SJCRH30 (cell line): ENCODE measurements around the gene IKBKG. TPM values are rescaled to one million over a fixed set of nuclear protein-coding genes. Genes with fewer than 3 reads are reported as not detected.
"Not testable (repeated sequence)": the region's sequence is repeated elsewhere in the genome, so short reads cannot be mapped to it uniquely, and the experiment has no call there.

Source experiments
- DNase-seq, 2 experiments: peaks; one replicate each; pipeline ENCODE4 v3.0.0-alpha.2; 2015 to 2020
- H3K27ac ChIP-seq: fragments of 250-450 bp; sonication (Bioruptor Pico); 2 replicates; pipeline ENCODE4 v1.5.1; 2020; ENCODE audit warnings: mild to moderate bottlenecking, moderate library complexity
- H3K27me3 ChIP-seq: fragments of 250-450 bp; sonication (Bioruptor Pico); 2 replicates; pipeline ENCODE4 v1.5.1; 2020; ENCODE audit warnings: mild to moderate bottlenecking, moderate library complexity
- H3K36me3 ChIP-seq: fragments of 250-450 bp; sonication (Bioruptor Pico); 2 replicates; pipeline ENCODE4 v1.5.1; 2020; ENCODE audit warnings: mild to moderate bottlenecking, moderate library complexity
- H3K4me1 ChIP-seq: fragments of 250-450 bp; sonication (Bioruptor Pico); 2 replicates; pipeline ENCODE4 v1.5.1; 2020; ENCODE audit warnings: mild to moderate bottlenecking, moderate library complexity
- H3K4me3 ChIP-seq: fragments of 250-450 bp; sonication (Bioruptor Pico); 2 replicates; pipeline ENCODE4 v1.5.1; 2020; ENCODE audit warnings: mild to moderate bottlenecking, moderate library complexity
- H3K9me3 ChIP-seq: fragments of 250-450 bp; sonication (Bioruptor Pico); replicated peaks from 2 replicates; pipeline ENCODE4 v1.5.1; 2020; ENCODE audit warnings: mild to moderate bottlenecking, moderate library complexity
- total RNA-seq: library from RNA; depleted of rRNA; stranded (reverse); fragments of >200 nt; shearing (Covaris generic); gene quantifications from 2 replicates; pipeline ENCODE4 v1.2.3, GENCODE V29; 2014

IKBKG gene
- total RNA-seq, 1 experiment from 2014 or later, result 9.5 TPM

DNA sequence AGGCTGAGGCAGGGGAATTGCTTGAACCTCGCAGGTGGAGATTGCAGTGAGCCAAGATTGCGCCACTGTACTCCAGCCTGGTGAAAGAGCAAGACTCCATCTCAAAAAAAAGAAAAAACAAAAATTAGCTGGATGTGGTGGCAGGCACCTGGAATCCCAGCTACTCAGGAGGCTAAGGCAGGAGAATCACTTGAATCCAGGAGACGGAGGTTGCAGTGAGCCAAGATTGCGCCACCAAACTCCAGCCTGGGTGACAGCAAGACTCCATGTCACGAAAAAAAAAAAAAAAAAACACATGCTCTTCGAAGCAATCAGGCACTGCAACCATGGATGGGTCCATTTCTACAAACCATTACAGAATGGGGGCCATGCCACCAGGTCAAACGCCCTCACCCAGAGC lies 7.1 kb upstream of the IKBKG start:
- DNase-seq, H3K9me3 ChIP-seq, H3K4me3 ChIP-seq, H3K36me3 ChIP-seq, H3K27ac ChIP-seq, H3K27me3 ChIP-seq: not testable (repeated sequence)
- peaks cover 13% of the 10 kb centered on the region for H3K4me1 ChIP-seq

DNA sequence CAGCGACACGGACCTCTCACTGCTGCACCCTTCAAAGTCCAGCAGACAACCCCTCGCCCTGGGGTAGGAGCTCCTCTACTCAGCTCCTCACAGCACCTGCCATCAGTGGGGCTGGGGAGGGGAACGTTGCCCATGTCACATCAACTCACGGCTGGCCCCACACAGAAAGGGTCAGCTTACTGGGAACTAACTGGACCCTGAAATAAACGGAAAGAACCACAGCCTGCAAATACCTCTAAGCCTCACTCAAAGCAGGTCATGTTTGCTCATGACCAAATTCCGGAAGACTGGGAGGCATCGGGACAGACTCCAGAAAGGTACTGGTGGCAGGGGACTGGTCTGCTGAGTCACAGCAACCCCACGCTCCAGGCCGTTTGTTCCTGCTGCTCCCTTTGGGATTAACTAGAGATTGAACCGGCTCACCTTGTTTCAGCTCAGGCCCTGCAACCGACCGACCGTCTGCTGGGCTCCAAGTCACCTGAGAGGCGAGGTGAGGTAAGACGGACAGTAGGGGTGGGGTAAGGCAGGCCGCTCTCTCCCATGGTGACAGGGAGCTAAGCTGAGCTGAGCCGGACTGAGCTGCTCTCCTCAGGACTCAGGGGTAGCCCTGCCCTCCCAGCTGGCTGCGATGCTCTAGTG lies 6.4 kb upstream of the IKBKG start:
- H3K4me1 ChIP-seq, result peaks cover 14% of the 10 kb centered on the region
- no peaks in the 10 kb centered on the region for H3K9me3 ChIP-seq
- H3K27ac ChIP-seq, result peak overlapping the region; percentile 69
- DNase-seq, result no peak
- H3K36me3 ChIP-seq, result no peaks in the 10 kb centered on the region
- H3K4me3 ChIP-seq, result no peak overlapping the region
- H3K27me3 ChIP-seq, result no peaks in the 10 kb centered on the region

DNA sequence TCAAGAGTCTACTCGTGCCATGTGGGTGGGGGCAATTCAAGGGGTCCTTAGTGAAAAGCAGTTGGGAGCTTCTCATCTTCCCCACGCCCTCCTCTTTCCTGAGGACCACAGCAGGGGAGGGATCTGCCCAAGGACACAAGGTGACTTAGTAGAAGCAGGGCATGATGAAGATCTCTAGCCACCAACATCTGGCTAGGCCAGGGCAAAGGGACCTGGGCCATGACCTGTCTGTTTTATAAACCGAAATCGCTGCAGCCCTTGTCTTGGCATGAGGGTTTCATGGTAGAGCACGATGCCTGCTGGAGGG lies 5.9 kb upstream of the IKBKG start:
- Histone ChIP-seq H3K27me3 (no peaks in the 10 kb centered on the region), H3K36me3 (no peaks in the 10 kb centered on the region), H3K4me1 (peaks cover 16% of the 10 kb centered on the region), H3K4me3 (no peak overlapping the region), H3K9me3 (no peaks in the 10 kb centered on the region), H3K27ac (peak overlapping the region; percentile 69)
- no peak for DNase-seq

DNA sequence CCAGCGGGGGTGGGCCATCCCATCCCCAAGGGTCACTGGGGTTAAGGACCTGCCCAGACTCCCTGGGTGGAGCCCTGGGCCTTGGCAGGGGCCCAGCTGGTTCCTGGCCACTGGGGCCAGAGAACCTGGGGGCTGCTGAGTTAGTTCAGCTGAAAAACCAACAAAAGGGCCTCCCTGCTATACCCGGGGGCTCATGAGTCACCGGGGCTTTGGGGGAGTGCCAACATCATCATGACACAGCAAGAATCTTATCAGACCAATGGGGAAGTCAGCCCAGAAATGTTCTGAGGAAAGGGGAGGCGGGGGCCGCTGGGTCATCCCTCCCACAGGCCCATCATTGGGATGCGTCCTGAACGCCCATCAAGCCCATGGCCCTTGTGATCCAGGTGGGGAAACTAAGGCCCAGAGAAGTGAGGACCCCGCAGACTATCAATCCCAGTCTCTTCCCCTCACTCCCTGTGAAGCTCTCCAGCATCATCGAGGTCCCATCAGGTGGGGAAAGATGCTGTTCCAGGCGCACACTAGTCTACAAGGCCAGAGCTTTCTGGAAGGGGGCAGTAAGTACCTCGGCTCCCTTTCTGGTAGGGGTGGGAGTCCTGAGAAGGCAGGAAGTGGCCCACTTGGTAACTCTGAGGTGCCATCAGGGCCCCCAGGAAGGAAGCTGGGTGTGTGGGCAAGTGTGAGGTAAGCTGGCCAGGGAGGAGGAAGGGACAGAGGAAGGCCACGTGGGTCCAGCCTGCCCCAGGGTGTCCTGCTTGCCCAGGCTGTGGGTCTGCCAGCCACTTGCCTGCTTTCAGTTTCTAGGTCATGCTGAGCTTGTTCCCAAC lies 5.3 kb upstream of the IKBKG start:
- H3K27me3 ChIP-seq, result no peaks in the 10 kb centered on the region
- no peaks in the 10 kb centered on the region for H3K9me3 ChIP-seq
- peak overlapping the region; percentile 69 for H3K27ac ChIP-seq
- peak; percentile 62 to 67 for DNase-seq
- no peak overlapping the region for H3K4me3 ChIP-seq
- H3K36me3 ChIP-seq, result no peaks in the 10 kb centered on the region
- H3K4me1 ChIP-seq, result peaks cover 16% of the 10 kb centered on the region

DNA sequence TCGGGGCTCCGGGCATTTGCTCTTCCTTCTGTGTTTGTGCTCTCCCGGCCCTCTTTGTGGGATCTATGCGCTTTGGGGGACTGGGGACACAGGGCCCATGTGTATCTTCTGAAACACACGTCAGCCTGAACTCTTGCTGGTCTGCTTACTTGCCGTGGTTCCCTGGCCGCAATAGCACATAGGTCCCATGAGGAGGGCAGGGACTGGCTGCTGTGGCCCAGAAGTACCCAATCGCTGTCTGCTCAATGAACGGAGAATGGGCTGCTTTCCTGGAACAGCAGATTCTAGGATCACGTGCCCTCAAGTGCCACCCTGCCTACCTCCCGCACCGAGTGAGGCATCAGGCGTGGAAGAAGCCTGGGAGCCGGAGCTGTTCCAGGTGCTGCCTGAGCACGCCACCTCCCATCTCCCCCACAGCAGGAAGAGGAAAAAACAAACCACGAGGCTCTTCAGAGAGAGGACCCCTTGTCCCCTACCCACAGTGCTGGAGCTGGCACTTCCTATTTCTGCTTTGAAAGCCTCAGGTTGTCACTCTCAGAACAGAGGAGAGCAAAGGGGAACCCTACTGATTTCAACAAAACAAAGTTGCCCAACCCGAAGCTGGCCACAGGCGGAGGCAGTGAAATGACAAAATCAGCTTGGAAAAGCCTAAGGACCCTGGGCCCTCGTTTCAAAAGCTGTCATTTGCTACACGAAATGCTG lies 4.5 kb upstream of the IKBKG start:
- H3K4me3 ChIP-seq, result no peak overlapping the region
- H3K36me3 ChIP-seq, result no peaks in the 10 kb centered on the region
- H3K9me3 ChIP-seq, result no peaks in the 10 kb centered on the region
- DNase-seq, result no peak
- H3K4me1 ChIP-seq, result peaks cover 16% of the 10 kb centered on the region
- peak overlapping the region; percentile 69 for H3K27ac ChIP-seq
- H3K27me3 ChIP-seq, result no peaks in the 10 kb centered on the region

DNA sequence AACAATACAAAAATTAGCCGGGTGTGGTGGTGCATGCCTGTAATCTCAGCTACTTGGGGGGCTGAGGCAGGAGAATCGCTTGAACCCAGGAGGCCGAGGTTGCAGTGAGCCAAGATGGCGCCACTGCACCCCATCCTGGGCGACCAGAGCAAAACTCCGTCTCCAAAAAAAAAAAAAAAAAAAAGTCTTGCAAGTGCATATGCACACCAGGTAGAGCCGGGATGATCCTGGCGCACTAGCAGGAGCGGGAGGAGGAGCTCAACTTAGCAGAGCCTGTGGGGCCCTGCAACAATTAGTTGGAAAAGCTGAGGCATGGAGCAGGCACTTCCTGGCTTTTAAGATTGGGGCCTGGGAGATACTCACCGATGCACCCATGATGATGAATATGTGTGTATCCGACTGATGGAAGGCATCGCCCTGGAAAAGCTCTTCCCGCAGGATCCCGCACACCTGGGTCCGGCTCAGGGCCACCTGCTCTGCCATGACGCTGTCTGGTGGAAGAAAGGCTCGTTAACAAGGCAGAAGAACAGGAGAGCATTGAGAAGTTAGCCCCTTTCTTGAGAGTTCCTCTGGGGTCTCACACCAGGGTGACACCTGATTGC lies 1.6 kb upstream of the IKBKG start:
- H3K27ac ChIP-seq, result no peak overlapping the region
- H3K4me3 ChIP-seq, result peak overlapping the region; percentile 85
- H3K36me3 ChIP-seq, result no peaks in the 10 kb centered on the region
- no peak for DNase-seq
- no peaks in the 10 kb centered on the region for H3K9me3 ChIP-seq
- peaks cover 16% of the 10 kb centered on the region for H3K4me1 ChIP-seq
- H3K27me3 ChIP-seq, result no peaks in the 10 kb centered on the region

DNA sequence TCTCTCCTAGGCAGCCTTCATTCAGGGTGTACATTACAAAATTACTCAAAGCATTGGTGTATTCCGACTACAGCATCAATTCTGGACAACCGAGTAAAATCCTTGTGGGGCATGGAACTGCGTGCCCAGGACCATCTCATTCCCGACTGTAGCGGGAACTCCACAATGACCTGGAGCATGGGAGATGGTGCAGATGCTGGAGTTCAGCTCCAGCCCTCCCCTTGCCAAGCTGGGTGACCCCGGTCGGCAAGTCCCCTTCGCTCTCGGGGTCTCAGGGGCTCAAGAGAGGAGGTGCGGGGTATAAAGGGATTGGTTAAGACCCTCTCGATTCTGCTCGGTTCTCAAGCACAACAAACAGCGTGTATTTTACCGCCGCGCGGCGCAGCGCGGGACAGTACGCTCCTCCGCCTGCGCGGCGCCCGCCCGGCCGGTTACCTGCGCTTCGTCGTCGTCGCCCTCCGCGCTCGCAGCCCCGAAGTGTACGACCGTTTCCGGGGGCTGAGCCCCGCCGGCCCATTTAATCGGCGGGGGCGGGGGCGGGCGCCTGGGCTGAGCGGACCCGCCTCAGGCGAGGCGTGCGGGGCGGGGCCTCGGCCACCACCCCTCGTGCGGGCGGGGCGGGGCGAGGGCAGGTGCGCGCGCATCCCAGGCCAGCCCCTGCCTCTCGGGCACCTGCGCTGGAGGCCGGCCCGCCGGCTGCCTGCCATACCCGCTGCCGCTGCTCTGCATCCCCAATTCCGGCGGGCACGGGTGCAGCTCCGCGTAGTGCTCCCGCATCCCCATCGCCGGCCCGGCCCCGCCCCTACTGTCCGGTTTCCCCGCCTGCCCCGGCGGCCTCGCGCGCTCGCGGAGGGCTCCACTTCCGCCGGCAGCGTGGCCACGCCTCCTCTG lies 821 bp upstream of the IKBKG start, which contains the start of gene G6PD:
Gene G6PD, minus strand, starts transcription at position 493 of the 891 bp plus-strand sequence. CDS start 691 bp downstream, outside the sequence.
- DNase-seq, result peak; percentile 69 to 76
- Histone ChIP-seq H3K4me3 (peak within 1 kb of the TSS; percentile 85), H3K36me3 (no peaks in the 10 kb centered on the region), H3K9me3 (no peaks in the 10 kb centered on the region), H3K4me1 (peaks cover 13% of the 10 kb centered on the region), H3K27ac (peak within 1 kb of the TSS; percentile 74), H3K27me3 (no peaks in the 10 kb centered on the region)

DNA sequence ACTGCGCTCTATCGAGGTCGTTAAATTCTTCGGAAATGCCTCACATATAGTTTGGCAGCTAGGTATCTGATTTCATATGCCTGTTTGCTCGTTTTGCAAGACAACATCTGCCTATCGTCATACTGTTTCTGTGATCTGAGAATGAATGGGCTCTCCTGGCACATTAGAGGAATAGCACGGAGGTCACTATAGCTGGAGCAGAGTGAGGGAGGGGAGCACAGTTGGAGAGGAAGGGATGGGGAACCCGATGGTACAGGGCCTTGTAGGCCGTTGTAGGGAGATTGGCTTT lies 552 bp downstream of the IKBKG start:
- Histone ChIP-seq H3K27ac (peak overlapping the region; percentile 74), H3K36me3 (no peaks in the 10 kb centered on the region), H3K27me3 (no peaks in the 10 kb centered on the region), H3K4me1 (0 out of 2 replicates have a peak, but pooled peaks cover 3% of the 10 kb centered on the region), H3K9me3 (no peaks in the 10 kb centered on the region), H3K4me3 (peak overlapping the region; percentile 85)
- no peak for DNase-seq

DNA sequence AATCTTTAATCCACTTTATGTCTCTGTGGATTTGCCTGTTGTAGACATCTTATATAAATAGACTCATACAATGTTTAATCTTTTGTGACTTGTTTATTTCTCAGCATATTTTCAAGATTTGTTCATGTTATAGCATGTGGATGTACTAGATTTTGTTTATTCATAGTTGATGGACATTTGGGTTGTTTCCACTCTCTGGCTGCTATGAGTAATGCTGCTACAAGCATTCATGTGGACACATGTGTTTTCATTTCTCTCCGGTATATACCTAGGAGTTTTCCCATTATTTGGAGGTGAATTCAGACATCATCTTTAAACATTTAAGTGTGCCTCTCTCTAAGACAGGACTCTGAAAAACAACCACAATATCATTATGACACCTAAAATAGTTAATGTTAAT lies 2.3 kb downstream of the IKBKG start:
- Histone ChIP-seq H3K4me1 (0 out of 2 replicates have a peak, but pooled peaks cover 3% of the 10 kb centered on the region), H3K27me3 (no peaks in the 10 kb centered on the region), H3K4me3 (no peak overlapping the region), H3K36me3 (no peaks in the 10 kb centered on the region), H3K27ac (no peak overlapping the region), H3K9me3 (no peaks in the 10 kb centered on the region)
- no peak for DNase-seq

DNA sequence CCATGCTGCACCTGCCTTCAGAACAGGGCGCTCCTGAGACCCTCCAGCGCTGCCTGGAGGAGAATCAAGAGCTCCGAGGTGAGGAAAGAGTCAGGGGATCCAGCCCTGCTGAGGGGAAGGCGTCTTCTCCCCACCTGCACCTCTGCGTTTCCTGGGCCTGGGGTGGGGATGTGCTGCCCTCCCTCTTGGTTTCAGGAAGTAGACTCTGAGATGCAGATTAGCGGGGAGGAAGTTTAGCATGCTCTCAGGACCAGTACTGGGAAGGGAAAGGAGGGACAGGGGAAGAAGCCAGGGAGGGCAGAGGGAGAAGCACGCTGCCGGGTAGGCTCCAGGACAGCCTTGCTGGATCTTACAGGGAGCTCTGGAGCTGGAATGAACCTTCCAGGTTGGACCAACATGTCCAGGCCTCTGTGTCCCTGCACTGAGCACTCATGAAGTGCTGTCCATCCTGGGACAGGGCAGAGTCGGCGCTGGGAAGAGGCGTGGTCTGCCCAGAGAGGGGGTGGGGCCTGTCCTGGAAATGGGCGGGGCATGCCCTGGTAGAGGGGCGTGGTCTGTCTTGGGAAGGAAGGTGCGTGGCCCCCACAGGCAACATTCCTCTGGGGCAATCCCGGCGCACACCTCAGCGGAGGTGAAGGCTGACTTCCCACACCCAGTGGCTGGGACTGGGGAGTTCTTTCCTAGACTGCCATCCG lies 4.8 kb downstream of the IKBKG start:
- H3K27ac ChIP-seq, H3K9me3 ChIP-seq, H3K27me3 ChIP-seq, H3K36me3 ChIP-seq, DNase-seq, H3K4me3 ChIP-seq, H3K4me1 ChIP-seq: not testable (repeated sequence)

DNA sequence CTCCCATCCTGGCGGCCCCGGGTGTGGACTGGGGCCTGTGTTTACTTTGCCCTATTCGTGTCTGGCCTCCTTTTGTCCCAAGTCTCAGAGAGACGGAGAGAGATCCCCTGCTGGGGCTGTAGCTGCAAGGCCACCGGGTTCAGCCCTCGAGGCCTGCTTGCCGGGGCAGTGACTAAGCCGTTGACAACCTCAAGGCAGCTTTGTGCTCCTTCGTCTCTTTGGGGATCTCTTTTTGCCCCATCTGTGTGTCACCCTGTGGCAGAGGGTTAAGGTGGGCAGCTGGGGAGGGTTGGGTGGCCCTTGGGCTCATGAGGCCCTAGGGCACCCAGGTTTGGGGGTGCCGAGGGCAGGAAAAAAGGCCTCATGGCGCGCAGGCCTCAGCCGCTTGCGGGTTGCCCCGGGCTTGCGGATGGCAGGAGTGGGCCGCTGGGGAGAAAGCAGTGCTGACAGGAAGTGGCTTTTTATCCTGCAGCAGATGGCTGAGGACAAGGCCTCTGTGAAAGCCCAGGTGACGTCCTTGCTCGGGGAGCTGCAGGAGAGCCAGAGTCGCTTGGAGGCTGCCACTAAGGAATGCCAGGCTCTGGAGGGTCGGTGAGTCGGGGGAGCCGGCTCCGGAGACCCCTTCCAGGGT lies 10.8 kb downstream of the IKBKG start:
- H3K27me3 ChIP-seq, H3K9me3 ChIP-seq, DNase-seq, H3K27ac ChIP-seq, H3K4me1 ChIP-seq, H3K36me3 ChIP-seq, H3K4me3 ChIP-seq: not testable (repeated sequence)

DNA sequence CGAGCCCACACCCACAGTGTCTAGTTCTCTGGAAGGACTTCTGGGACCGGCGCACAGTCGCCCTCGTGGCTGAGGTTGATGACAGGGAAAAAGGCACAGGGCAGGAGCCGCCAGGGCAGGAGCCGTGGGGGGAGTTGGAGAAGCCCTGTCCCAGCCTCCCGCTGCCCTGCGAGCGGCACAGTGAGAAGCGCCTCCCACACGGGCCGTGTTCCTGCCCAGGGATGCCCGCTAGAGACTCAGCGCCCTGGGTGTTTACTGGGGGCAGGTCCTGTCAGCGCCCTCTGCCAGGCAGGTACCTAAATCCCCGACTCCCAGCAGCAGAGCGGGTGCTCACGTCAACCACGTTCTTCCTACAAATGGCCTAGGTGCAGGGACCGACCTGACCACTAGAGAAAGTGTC lies 11.5 kb downstream of the IKBKG start:
- not testable (repeated sequence) for H3K9me3 ChIP-seq, H3K4me3 ChIP-seq, H3K36me3 ChIP-seq, DNase-seq, H3K27me3 ChIP-seq, H3K27ac ChIP-seq, H3K4me1 ChIP-seq

DNA sequence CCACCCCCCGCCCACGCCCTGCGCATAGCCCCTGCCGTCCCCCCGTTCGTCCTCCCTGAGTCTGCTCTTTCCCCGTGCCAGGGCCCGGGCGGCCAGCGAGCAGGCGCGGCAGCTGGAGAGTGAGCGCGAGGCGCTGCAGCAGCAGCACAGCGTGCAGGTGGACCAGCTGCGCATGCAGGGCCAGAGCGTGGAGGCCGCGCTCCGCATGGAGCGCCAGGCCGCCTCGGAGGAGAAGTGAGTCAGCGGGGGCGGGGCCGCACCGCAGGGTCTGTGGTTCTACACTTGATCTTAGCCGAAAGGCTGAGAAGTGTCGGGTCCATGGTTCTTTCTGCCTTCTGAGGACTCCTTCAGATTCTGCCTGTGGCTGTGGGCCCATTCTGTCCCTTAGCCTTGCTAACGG lies 12.9 kb downstream of the IKBKG start:
- DNase-seq, H3K27ac ChIP-seq, H3K36me3 ChIP-seq, H3K4me3 ChIP-seq, H3K27me3 ChIP-seq, H3K9me3 ChIP-seq, H3K4me1 ChIP-seq: not testable (repeated sequence)
